Neural cell (in vitro differentiated cells): Measurements from ENCODE around the gene ENC1. TPM values are rescaled to one million over a fixed set of nuclear protein-coding genes. Genes with fewer than 3 reads are reported as not detected.

Source experiments
- H2AFZ ChIP-seq: fragments of 200-600, 300-800 bp; sonication (generic), shearing (Covaris generic); 2 replicates; pipeline ENCODE4 v1.6.0; 2014; ENCODE audit warnings: low read depth, mild to moderate bottlenecking, antibody characterized with exemption, low read length, moderate library complexity
- H3F3A ChIP-seq: fragments of 200-600 bp; shearing (Covaris generic); 2 replicates; pipeline ENCODE4 v1.6.1; 2016; ENCODE audit warnings: mild to moderate bottlenecking, moderate library complexity, mixed read lengths, antibody characterized with exemption, low read length; ENCODE audit not compliant: insufficient read depth, poor library complexity, severe bottlenecking
- H3K27ac ChIP-seq: fragments of 200-600, 300-800 bp; sonication (generic), shearing (Covaris generic); 2 replicates; pipeline ENCODE4 v1.5.1; 2014; ENCODE audit warnings: mild to moderate bottlenecking, low read length, moderate library complexity
- H3K27me3 ChIP-seq: fragments of 300-800, 200-600 bp; sonication (generic), shearing (Covaris generic); 2 replicates; pipeline ENCODE4 v1.6.0; 2014; ENCODE audit warnings: mild to moderate bottlenecking, low read depth, low read length, moderate library complexity; ENCODE audit not compliant: insufficient read depth
- H3K36me3 ChIP-seq: fragments of 300-800, 200-600 bp; sonication (generic), shearing (Covaris generic); 2 replicates; pipeline ENCODE4 v1.5.1; 2014; ENCODE audit warnings: mild to moderate bottlenecking, antibody characterized with exemption, low read length, moderate library complexity; ENCODE audit not compliant: insufficient read depth
- H3K4me2 ChIP-seq: fragments of 300-800, 200-600 bp; sonication (generic), shearing (Covaris generic); 2 replicates; pipeline ENCODE4 v1.6.0; 2014; ENCODE audit warnings: mild to moderate bottlenecking, low read length
- H3K4me3 ChIP-seq: fragments of 300-800, 200-600 bp; sonication (generic), shearing (Covaris generic); 2 replicates; pipeline ENCODE4 v1.5.1; 2014; ENCODE audit warnings: mild to moderate bottlenecking, low read length, moderate library complexity
- H3K79me2 ChIP-seq: fragments of 200-600 bp; shearing (Covaris generic); replicated peaks from 2 replicates; pipeline ENCODE4 v1.6.0; 2014; ENCODE audit warnings: mild to moderate bottlenecking, low read length, moderate library complexity; ENCODE audit not compliant: insufficient read depth
- H3K9ac ChIP-seq: fragments of 300-800, 200-600 bp; sonication (generic), shearing (Covaris generic); 2 replicates; pipeline ENCODE4 v1.6.1; 2016; ENCODE audit warnings: mild to moderate bottlenecking, low read length, mixed read lengths
- H3K9me2 ChIP-seq: fragments of 200-600 bp; shearing (Covaris generic); 2 replicates; pipeline ENCODE4 v1.6.1; 2016; ENCODE audit warnings: mild to moderate bottlenecking, low read length, mixed read lengths; ENCODE audit not compliant: insufficient read depth
- H3K9me3 ChIP-seq: fragments of 200-600, 300-800 bp; sonication (generic), shearing (Covaris generic); 2 replicates; pipeline ENCODE4 v1.6.1; 2016; ENCODE audit warnings: mild to moderate bottlenecking, mixed run types, low read length, moderate library complexity, mixed read lengths
- H4K20me1 ChIP-seq: fragments of 200-600 bp; shearing (Covaris generic); 2 replicates; pipeline ENCODE4 v1.6.1; 2016; ENCODE audit warnings: mild to moderate bottlenecking, mixed run types; ENCODE audit not compliant: insufficient read depth
- EP300 ChIP-seq: fragments of 450-650 bp; conservative IDR thresholded peaks from 2 replicates; pipeline ENCODE4 v1.6.1; 2014; ENCODE audit warnings: antibody characterized with exemption, mild to moderate bottlenecking, moderate library complexity; ENCODE audit not compliant: poor library complexity, severe bottlenecking
- EZH2 ChIP-seq: fragments of 200-600, 300-800 bp; shearing (Covaris generic), sonication (generic); IDR thresholded peaks from 2 replicates; pipeline ENCODE4 v1.6.1; 2014; ENCODE audit warnings: antibody characterized with exemption, low read length, borderline replicate concordance, mild to moderate bottlenecking; ENCODE audit not compliant: insufficient read depth, poor library complexity, severe bottlenecking
- MXI1 ChIP-seq: fragments of 450-650 bp; conservative IDR thresholded peaks from 2 replicates; pipeline ENCODE4 v1.6.1; 2014; ENCODE audit warnings: antibody characterized with exemption, mild to moderate bottlenecking; ENCODE audit not compliant: poor library complexity, severe bottlenecking
- POLR2AphosphoS5 ChIP-seq: IDR thresholded peaks from 2 replicates; pipeline ENCODE4 v1.6.1; 2012
- RAD21 ChIP-seq: fragments of 450-650 bp; conservative IDR thresholded peaks from 2 replicates; pipeline ENCODE4 v1.6.1; 2014; ENCODE audit warnings: antibody characterized with exemption, mild to moderate bottlenecking, moderate library complexity
- SMC3 ChIP-seq: fragments of 450-650 bp; conservative IDR thresholded peaks from 2 replicates; pipeline ENCODE4 v1.6.1; 2014; ENCODE audit warnings: antibody characterized with exemption, mild to moderate bottlenecking, moderate library complexity; ENCODE audit not compliant: poor library complexity
- TAF1 ChIP-seq: IDR thresholded peaks from 2 replicates; pipeline ENCODE4 v1.6.1; 2012; ENCODE audit warnings: low read depth
- polyA plus RNA-seq: library from polyadenylated mRNA; depleted of rRNA; stranded (reverse); fragments of >200 nt; gene quantifications from 2 replicates; pipeline ENCODE4 v1.2.3, GENCODE V29; 2014
- TF ChIP-seq, protein P1 (sequence below): fragments of 450-650 bp; IDR thresholded peaks from 2 replicates; pipeline ENCODE4 v1.5.1; 2014; ENCODE audit warnings: antibody characterized with exemption, mild to moderate bottlenecking, moderate library complexity; ENCODE audit not compliant: poor library complexity, severe bottlenecking
- TF ChIP-seq, protein P2 (sequence below): IDR thresholded peaks from 2 replicates; pipeline ENCODE4 v1.6.1; 2012; ENCODE audit warnings: borderline replicate concordance

The ENC1 gene
- polyA plus RNA-seq, 1 donor from 2014 or later = 449 TPM

- Histone ChIP-seq H3K27me3 (no peaks in the 10 kb centered on the region), H3K79me2 (no peaks in the 10 kb centered on the region), H3F3A (no peaks in the 10 kb centered on the region), H2AFZ (no peak overlapping the region), H3K36me3 (no peaks in the 10 kb centered on the region), H3K4me2 (no peak overlapping the region), H3K9me2 (no peaks in the 10 kb centered on the region), H3K4me3 (no peak overlapping the region), H4K20me1 (no peaks in the 10 kb centered on the region), H3K27ac (no peak overlapping the region), H3K9ac (no peak overlapping the region), H3K9me3 (no peaks in the 10 kb centered on the region)
- TF ChIP-seq, protein P1, sequence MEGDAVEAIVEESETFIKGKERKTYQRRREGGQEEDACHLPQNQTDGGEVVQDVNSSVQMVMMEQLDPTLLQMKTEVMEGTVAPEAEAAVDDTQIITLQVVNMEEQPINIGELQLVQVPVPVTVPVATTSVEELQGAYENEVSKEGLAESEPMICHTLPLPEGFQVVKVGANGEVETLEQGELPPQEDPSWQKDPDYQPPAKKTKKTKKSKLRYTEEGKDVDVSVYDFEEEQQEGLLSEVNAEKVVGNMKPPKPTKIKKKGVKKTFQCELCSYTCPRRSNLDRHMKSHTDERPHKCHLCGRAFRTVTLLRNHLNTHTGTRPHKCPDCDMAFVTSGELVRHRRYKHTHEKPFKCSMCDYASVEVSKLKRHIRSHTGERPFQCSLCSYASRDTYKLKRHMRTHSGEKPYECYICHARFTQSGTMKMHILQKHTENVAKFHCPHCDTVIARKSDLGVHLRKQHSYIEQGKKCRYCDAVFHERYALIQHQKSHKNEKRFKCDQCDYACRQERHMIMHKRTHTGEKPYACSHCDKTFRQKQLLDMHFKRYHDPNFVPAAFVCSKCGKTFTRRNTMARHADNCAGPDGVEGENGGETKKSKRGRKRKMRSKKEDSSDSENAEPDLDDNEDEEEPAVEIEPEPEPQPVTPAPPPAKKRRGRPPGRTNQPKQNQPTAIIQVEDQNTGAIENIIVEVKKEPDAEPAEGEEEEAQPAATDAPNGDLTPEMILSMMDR = no peak
- TF ChIP-seq TAF1 (no peak), EP300 (no peak), POLR2AphosphoS5 (no peak), SMC3 (no peak), MXI1 (no peak), RAD21 (no peak), EZH2 (no peak)
- TF ChIP-seq, protein P2, sequence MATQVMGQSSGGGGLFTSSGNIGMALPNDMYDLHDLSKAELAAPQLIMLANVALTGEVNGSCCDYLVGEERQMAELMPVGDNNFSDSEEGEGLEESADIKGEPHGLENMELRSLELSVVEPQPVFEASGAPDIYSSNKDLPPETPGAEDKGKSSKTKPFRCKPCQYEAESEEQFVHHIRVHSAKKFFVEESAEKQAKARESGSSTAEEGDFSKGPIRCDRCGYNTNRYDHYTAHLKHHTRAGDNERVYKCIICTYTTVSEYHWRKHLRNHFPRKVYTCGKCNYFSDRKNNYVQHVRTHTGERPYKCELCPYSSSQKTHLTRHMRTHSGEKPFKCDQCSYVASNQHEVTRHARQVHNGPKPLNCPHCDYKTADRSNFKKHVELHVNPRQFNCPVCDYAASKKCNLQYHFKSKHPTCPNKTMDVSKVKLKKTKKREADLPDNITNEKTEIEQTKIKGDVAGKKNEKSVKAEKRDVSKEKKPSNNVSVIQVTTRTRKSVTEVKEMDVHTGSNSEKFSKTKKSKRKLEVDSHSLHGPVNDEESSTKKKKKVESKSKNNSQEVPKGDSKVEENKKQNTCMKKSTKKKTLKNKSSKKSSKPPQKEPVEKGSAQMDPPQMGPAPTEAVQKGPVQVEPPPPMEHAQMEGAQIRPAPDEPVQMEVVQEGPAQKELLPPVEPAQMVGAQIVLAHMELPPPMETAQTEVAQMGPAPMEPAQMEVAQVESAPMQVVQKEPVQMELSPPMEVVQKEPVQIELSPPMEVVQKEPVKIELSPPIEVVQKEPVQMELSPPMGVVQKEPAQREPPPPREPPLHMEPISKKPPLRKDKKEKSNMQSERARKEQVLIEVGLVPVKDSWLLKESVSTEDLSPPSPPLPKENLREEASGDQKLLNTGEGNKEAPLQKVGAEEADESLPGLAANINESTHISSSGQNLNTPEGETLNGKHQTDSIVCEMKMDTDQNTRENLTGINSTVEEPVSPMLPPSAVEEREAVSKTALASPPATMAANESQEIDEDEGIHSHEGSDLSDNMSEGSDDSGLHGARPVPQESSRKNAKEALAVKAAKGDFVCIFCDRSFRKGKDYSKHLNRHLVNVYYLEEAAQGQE = no peak
These were observed 19.6 kb upstream of the ENC1 start for GRCh38 chr5:74660140-74660539.

DNA sequence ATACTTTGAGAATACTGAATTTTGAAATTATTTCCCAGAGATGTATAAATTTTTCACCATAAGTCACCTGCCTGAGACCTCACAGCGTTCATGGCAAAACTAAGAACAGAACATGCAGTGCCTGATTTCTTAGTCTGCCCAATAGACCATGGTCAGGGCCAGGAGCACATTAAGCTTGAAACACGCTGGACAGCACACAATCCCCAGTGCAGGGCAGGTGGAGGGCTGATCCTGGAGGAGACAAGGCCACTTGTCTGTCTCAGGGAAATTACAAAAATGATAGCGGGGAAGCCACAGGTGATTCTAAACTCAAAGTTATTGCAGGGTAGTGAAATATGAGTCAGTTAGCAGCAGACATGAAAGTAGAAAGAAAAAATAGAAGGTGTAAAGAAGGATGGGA is 18.6 kb upstream of the ENC1 start:
- Histone ChIP-seq H3K27me3 (no peaks in the 10 kb centered on the region), H4K20me1 (no peaks in the 10 kb centered on the region), H3K9me2 (no peaks in the 10 kb centered on the region), H3K4me2 (no peak overlapping the region), H3K36me3 (no peaks in the 10 kb centered on the region), H3F3A (no peaks in the 10 kb centered on the region), H3K9me3 (no peaks in the 10 kb centered on the region), H3K4me3 (no peak overlapping the region), H3K9ac (no peak overlapping the region), H3K79me2 (no peaks in the 10 kb centered on the region), H2AFZ (no peak overlapping the region), H3K27ac (no peak overlapping the region)
- no peak for TF ChIP-seq EP300
- no peak for TF ChIP-seq MXI1
- no peak for TF ChIP-seq EZH2
- TF ChIP-seq RAD21 = no peak
- no peak for TF ChIP-seq TAF1
- no peak for TF ChIP-seq SMC3
- TF ChIP-seq POLR2AphosphoS5 = no peak
- TF ChIP-seq, protein P1 = no peak
- TF ChIP-seq, protein P2 = no peak
